HS-27A (cell line): ENCODE results near the gene CCDC73.
A peak's percentile ranks its signal among the peaks of the same experiment; 100 is the strongest.
"Not testable (repeated sequence)": the region's sequence is repeated elsewhere in the genome, so short reads cannot be mapped to it uniquely, and the experiment has no call there.

Experiments
- DNase-seq: peaks from one replicate; pipeline ENCODE4 v3.0.0-alpha.2; 2012; ENCODE audit warnings: low read depth, missing footprints

CCDC73 gene

GRCh38 chr11:32705309-32706033 lies 89.0 kb downstream of the CCDC73 start:
- DNase-seq = no peak

GRCh38 chr11:32704775-32705174 lies 89.7 kb downstream of the CCDC73 start:
- DNase-seq = no peak

GRCh38 chr11:32704261-32704660 lies 90.2 kb downstream of the CCDC73 start:
- DNase-seq = no peak

GRCh38 chr11:32701616-32702015 lies 92.8 kb downstream of the CCDC73 start:
- no peak for DNase-seq

GRCh38 chr11:32698579-32698978 lies 95.9 kb downstream of the CCDC73 start:
- no peak for DNase-seq

- DNase-seq = no peak
These were observed 123.4 kb downstream of the CCDC73 start for GRCh38 chr11:32671051-32671450.

GRCh38 chr11:32659672-32660071 lies 134.8 kb downstream of the CCDC73 start:
- DNase-seq = no peak

- DNase-seq = peak; percentile 20
These were observed 135.6 kb downstream of the CCDC73 start for GRCh38 chr11:32658639-32659406.

GRCh38 chr11:32643526-32643925 lies 150.9 kb downstream of the CCDC73 start:
- no peak for DNase-seq

- no peak for DNase-seq
These were observed 153.1 kb downstream of the CCDC73 start for GRCh38 chr11:32641361-32641760.

- no peak for DNase-seq
These were observed 158.6 kb downstream of the CCDC73 start for GRCh38 chr11:32635819-32636218.

GRCh38 chr11:32630844-32631243 lies 163.6 kb downstream of the CCDC73 start:
- DNase-seq = no peak

GRCh38 chr11:32616903-32617302 lies 177.6 kb downstream of the CCDC73 start:
- no peak for DNase-seq

GRCh38 chr11:32615422-32615821 lies 179.0 kb downstream of the CCDC73 start:
- no peak for DNase-seq

GRCh38 chr11:32613500-32614151 lies 180.8 kb downstream of the CCDC73 start:
- DNase-seq = no peak

GRCh38 chr11:32610797-32611352 lies 183.6 kb downstream of the CCDC73 start:
- no peak for DNase-seq

- not testable (repeated sequence) for DNase-seq
These were observed 185.6 kb downstream of the CCDC73 start for GRCh38 chr11:32608826-32609225.

GRCh38 chr11:32606220-32606619 lies 188.2 kb downstream of the CCDC73 start:
- no peak for DNase-seq

- no peak for DNase-seq
These were observed 191.6 kb downstream of the CCDC73 start for GRCh38 chr11:32602657-32603415.

GRCh38 chr11:32597921-32598320 lies 196.5 kb downstream of the CCDC73 start:
- no peak for DNase-seq

- DNase-seq = not testable (repeated sequence)
These were observed 198.3 kb downstream of the CCDC73 start for GRCh38 chr11:32596114-32596513.

GRCh38 chr11:32594272-32594671 lies 200.2 kb downstream of the CCDC73 start:
- DNase-seq = no peak
